ENCODE results near the gene SUGCT. TPM values are rescaled to one million over a fixed set of nuclear protein-coding genes. Genes with fewer than 3 reads are reported as not detected.

SUGCT gene
- total and polyA plus RNA-seq, 2 experiments from 2014 or later: 21.4 to 57.8 TPM

DNA sequence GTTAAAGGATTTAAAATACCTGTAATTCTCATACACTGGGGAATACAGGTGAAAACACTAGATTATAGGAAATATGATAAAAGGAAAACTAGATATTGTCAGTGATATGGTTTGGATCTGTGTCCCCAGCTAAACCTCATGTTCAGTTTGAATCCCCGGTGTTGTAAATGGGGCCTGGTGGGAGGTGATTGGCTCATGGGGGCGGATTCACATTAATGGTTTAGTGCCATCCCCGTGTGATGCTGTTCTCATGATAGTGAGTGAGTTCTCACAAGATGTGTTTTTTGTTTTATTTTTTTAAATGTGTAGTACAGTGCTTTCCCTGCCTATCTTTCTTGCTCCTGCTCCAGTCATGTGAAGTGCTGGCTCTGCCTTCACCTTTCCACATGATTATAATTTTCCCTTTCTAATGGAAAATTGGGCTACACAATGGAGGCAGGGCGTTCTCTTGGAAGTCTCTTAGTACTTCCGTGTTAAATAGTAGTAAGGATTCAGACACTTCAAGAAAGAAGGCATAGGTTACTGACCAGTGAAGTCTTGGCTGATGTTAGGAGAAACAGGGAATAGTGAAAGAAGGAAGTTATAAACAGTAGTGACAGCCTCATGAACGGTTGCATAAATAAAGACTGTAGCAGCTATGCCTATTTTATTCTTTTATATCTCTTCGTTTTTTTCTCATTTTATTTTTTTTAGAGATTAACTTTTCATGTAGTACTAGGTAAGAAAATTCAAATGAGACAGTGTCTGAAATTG lies 386.4 kb downstream of the SUGCT start:
- no peak for DNase-seq (ENCODE audit: low read depth in 1 of 2, low spot score in 1 of 2)
- no peaks in the 10 kb centered on the region for H3K9me3 ChIP-seq (ENCODE audit: low read depth)
- H3K27me3 ChIP-seq: no peaks in the 10 kb centered on the region
- no peak overlapping the region for H3K27ac ChIP-seq
- TF ChIP-seq, protein P1, sequence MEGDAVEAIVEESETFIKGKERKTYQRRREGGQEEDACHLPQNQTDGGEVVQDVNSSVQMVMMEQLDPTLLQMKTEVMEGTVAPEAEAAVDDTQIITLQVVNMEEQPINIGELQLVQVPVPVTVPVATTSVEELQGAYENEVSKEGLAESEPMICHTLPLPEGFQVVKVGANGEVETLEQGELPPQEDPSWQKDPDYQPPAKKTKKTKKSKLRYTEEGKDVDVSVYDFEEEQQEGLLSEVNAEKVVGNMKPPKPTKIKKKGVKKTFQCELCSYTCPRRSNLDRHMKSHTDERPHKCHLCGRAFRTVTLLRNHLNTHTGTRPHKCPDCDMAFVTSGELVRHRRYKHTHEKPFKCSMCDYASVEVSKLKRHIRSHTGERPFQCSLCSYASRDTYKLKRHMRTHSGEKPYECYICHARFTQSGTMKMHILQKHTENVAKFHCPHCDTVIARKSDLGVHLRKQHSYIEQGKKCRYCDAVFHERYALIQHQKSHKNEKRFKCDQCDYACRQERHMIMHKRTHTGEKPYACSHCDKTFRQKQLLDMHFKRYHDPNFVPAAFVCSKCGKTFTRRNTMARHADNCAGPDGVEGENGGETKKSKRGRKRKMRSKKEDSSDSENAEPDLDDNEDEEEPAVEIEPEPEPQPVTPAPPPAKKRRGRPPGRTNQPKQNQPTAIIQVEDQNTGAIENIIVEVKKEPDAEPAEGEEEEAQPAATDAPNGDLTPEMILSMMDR (IDR thresholded peaks at IDR 0.05; ENCODE audit: low read depth, low read length): no peak
- peaks cover 6% of the 10 kb centered on the region for H3K4me1 ChIP-seq (ENCODE audit: low read depth)
- H3K4me3 ChIP-seq: no peak overlapping the region
- H3K36me3 ChIP-seq: no peaks in the 10 kb centered on the region

DNA sequence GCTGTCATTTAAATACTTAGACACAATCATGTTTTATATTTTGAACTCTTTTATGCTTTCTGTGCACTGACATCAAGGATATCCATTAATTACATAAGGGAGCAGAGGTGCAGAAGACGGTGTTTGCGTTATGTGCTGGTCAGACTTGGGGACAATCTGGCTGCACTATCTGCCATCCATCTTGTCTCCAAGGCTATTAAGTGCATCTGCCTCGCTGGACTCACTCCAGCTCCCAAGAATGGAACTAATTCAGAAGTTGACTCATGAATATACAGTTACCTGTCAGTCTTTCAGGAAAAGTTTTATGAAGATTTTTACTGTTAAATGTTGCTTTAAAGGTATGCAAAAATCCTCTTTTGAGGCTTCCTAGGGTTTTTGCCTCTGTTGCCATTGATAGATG lies 391.0 kb downstream of the SUGCT start:
- peaks cover 6% of the 10 kb centered on the region for H3K4me1 ChIP-seq (ENCODE audit: low read depth)
- H3K27me3 ChIP-seq: no peaks in the 10 kb centered on the region
- TF ChIP-seq, protein P1 (IDR thresholded peaks at IDR 0.05; ENCODE audit: low read depth, low read length): no peak
- DNase-seq (ENCODE audit: low read depth in 1 of 2, low spot score in 1 of 2): no peak
- H3K4me3 ChIP-seq: no peak overlapping the region
- H3K36me3 ChIP-seq: no peaks in the 10 kb centered on the region
- no peaks in the 10 kb centered on the region for H3K9me3 ChIP-seq (ENCODE audit: low read depth)
- H3K27ac ChIP-seq: no peak overlapping the region

DNA sequence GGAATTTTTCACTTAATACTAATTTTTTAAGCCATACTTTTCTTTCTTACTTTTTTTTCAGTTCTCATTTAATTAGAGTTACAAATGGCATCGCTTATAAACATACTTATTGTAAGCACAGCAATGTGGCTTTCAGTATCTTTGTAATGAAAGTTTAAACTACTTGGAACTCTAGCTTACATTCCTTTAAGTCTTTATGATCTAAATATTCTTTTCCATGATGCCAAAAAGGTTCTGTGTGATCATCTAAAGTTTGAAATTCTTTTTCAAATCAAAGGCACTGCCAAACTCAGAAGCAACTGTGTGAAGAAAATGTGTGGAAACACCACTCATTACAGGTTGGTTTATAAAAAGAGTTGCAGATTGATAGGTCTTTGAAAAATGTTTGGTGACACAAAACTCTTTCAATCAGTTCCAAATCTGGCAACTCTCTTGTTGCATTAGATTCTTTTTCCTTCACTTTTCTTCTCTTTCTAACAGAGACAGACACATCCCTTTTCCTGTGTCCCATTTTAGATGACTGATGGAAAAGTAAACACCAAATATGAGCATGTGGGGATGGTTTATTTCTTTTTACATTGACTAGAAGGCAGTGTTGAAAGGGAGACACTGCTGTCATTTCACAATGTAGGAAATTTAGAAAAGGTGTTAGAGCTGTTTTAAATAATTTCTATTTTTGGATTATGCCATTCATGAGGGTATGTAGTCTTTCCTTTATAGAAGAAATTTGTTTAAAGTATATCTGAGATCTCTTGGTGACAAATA lies 392.3 kb downstream of the SUGCT start:
- TF ChIP-seq, protein P1 (IDR thresholded peaks at IDR 0.05; ENCODE audit: low read depth, low read length): no peak
- Histone ChIP-seq H3K27ac (no peak overlapping the region), H3K9me3 (ENCODE audit: low read depth) (no peaks in the 10 kb centered on the region), H3K27me3 (no peaks in the 10 kb centered on the region), H3K4me3 (no peak overlapping the region), H3K36me3 (no peaks in the 10 kb centered on the region), H3K4me1 (ENCODE audit: low read depth) (peaks cover 6% of the 10 kb centered on the region)
- no peak for DNase-seq (ENCODE audit: low read depth in 1 of 2, low spot score in 1 of 2)

DNA sequence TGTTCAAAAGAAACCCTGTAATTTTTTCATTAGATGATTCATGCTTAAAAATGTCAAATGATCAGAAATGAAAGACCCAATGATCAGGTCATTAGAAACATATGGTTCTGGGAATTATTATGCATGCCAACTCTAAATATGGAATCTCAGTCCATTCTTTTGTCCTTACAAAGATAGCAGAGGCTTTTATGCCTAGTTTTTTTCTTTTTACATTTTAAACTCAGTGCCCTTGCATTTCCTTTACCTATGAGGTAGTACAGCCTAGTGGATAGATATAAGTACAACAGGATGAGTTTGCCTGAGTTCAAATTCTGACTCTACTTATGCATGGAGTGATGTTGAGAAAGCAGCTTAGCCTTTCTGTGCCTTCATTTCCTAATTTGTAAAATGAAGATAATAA lies 392.9 kb downstream of the SUGCT start:
- no peak overlapping the region for H3K27ac ChIP-seq
- H3K4me1 ChIP-seq (ENCODE audit: low read depth): peaks cover 6% of the 10 kb centered on the region
- no peak for DNase-seq (ENCODE audit: low read depth in 1 of 2, low spot score in 1 of 2)
- H3K4me3 ChIP-seq: no peak overlapping the region
- no peaks in the 10 kb centered on the region for H3K9me3 ChIP-seq (ENCODE audit: low read depth)
- H3K27me3 ChIP-seq: no peaks in the 10 kb centered on the region
- TF ChIP-seq, protein P1 (IDR thresholded peaks at IDR 0.05; ENCODE audit: low read depth, low read length): no peak
- no peaks in the 10 kb centered on the region for H3K36me3 ChIP-seq

DNA sequence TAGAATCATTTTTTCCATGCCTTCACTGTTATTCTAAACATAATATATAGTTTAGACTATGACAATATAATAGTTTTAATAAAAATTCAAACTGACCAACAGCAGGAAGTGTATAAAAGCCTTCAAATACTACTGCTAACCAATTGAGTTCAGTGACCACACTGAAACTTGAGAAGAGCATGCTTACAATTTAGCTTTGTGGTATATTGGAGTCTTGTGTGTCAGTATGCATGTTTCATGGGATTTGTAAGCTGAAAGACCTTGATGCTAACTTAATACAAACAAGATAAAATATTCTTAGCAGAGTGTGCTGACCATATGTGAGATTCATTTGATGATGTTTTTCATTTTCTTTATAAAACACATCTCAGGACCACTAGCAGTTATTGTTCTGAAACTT lies 395.5 kb downstream of the SUGCT start:
- DNase-seq (ENCODE audit: low read depth in 1 of 2, low spot score in 1 of 2): no peak
- H3K36me3 ChIP-seq: no peaks in the 10 kb centered on the region
- H3K27ac ChIP-seq: no peak overlapping the region
- H3K9me3 ChIP-seq (ENCODE audit: low read depth): no peaks in the 10 kb centered on the region
- no peaks in the 10 kb centered on the region for H3K27me3 ChIP-seq
- no peak overlapping the region for H3K4me3 ChIP-seq
- TF ChIP-seq, protein P1 (IDR thresholded peaks at IDR 0.05; ENCODE audit: low read depth, low read length): no peak
- peaks cover 6% of the 10 kb centered on the region for H3K4me1 ChIP-seq (ENCODE audit: low read depth)

Data from cardiac muscle cell (in vitro differentiated cells and primary cell).